Measurements from ENCODE around the gene PAPSS1. TPM values are rescaled to one million over a fixed set of nuclear protein-coding genes. Genes with fewer than 3 reads are reported as not detected.
"Not testable (repeated sequence)": the region's sequence is repeated elsewhere in the genome, so short reads cannot be mapped to it uniquely, and the experiment has no call there.

PAPSS1 gene
- polyA plus RNA-seq, 1 donor from 2014 or later = 216 TPM

- H3K27me3 ChIP-seq (ENCODE audit: insufficient read depth, low read depth, low read length); H3K4me3 ChIP-seq (ENCODE audit: low read length); H3K9me2 ChIP-seq (ENCODE audit: insufficient read depth, low read length); H3K9ac ChIP-seq (ENCODE audit: low read length); H2AFZ ChIP-seq (ENCODE audit: low read depth, low read length); H3K79me2 ChIP-seq (replicated peaks; ENCODE audit: insufficient read depth, low read length); H4K20me1 ChIP-seq (ENCODE audit: insufficient read depth); H3K4me2 ChIP-seq (ENCODE audit: low read length); H3F3A ChIP-seq (ENCODE audit: insufficient read depth, low read length, poor library complexity, severe bottlenecking); H3K9me3 ChIP-seq (ENCODE audit: low read length); H3K36me3 ChIP-seq (ENCODE audit: insufficient read depth, low read length); H3K27ac ChIP-seq (ENCODE audit: low read length): not testable (repeated sequence)
Measured at GRCh38 chr4:107726131-107726925, 6.3 kb upstream of the PAPSS1 start.

- no peaks in the 10 kb centered on the region for H3K36me3 ChIP-seq (ENCODE audit: insufficient read depth, low read length)
- H3K27me3 ChIP-seq (ENCODE audit: insufficient read depth, low read depth, low read length) = no peaks in the 10 kb centered on the region
- no peaks in the 10 kb centered on the region for H3K79me2 ChIP-seq (replicated peaks; ENCODE audit: insufficient read depth, low read length)
- H3K9me2 ChIP-seq (ENCODE audit: insufficient read depth, low read length) = no peaks in the 10 kb centered on the region
- H3K27ac ChIP-seq (ENCODE audit: low read length) = no peak overlapping the region
- no peaks in the 10 kb centered on the region for H3K9me3 ChIP-seq (ENCODE audit: low read length)
- H3K9ac ChIP-seq (ENCODE audit: low read length) = no peak overlapping the region
- no peaks in the 10 kb centered on the region for H3F3A ChIP-seq (ENCODE audit: insufficient read depth, low read length, poor library complexity, severe bottlenecking)
- H3K4me2 ChIP-seq (ENCODE audit: low read length) = no peak overlapping the region
- TF ChIP-seq EP300 (conservative IDR thresholded peaks at IDR 0.05; ENCODE audit: poor library complexity, severe bottlenecking) = no peak
- TF ChIP-seq RAD21 (conservative IDR thresholded peaks at IDR 0.05) = no peak
- TF ChIP-seq EZH2 (IDR thresholded peaks at IDR 0.05; ENCODE audit: borderline replicate concordance, insufficient read depth, low read length, poor library complexity, severe bottlenecking) = no peak
- TF ChIP-seq CTCF (IDR thresholded peaks at IDR 0.05; ENCODE audit: poor library complexity, severe bottlenecking) = no peak
- no peak for TF ChIP-seq MXI1 (conservative IDR thresholded peaks at IDR 0.05; ENCODE audit: poor library complexity, severe bottlenecking)
- TF ChIP-seq, protein P1, sequence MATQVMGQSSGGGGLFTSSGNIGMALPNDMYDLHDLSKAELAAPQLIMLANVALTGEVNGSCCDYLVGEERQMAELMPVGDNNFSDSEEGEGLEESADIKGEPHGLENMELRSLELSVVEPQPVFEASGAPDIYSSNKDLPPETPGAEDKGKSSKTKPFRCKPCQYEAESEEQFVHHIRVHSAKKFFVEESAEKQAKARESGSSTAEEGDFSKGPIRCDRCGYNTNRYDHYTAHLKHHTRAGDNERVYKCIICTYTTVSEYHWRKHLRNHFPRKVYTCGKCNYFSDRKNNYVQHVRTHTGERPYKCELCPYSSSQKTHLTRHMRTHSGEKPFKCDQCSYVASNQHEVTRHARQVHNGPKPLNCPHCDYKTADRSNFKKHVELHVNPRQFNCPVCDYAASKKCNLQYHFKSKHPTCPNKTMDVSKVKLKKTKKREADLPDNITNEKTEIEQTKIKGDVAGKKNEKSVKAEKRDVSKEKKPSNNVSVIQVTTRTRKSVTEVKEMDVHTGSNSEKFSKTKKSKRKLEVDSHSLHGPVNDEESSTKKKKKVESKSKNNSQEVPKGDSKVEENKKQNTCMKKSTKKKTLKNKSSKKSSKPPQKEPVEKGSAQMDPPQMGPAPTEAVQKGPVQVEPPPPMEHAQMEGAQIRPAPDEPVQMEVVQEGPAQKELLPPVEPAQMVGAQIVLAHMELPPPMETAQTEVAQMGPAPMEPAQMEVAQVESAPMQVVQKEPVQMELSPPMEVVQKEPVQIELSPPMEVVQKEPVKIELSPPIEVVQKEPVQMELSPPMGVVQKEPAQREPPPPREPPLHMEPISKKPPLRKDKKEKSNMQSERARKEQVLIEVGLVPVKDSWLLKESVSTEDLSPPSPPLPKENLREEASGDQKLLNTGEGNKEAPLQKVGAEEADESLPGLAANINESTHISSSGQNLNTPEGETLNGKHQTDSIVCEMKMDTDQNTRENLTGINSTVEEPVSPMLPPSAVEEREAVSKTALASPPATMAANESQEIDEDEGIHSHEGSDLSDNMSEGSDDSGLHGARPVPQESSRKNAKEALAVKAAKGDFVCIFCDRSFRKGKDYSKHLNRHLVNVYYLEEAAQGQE (IDR thresholded peaks at IDR 0.05; ENCODE audit: borderline replicate concordance) = no peak
- TF ChIP-seq TAF1 (IDR thresholded peaks at IDR 0.05; ENCODE audit: low read depth) = no peak
- TF ChIP-seq POLR2AphosphoS5 (IDR thresholded peaks at IDR 0.05) = no peak
- no peak for TF ChIP-seq SMC3 (conservative IDR thresholded peaks at IDR 0.05; ENCODE audit: poor library complexity)
- no peaks in the 10 kb centered on the region for H4K20me1 ChIP-seq (ENCODE audit: insufficient read depth)
- no peak overlapping the region for H3K4me3 ChIP-seq (ENCODE audit: low read length)
- H2AFZ ChIP-seq (ENCODE audit: low read depth, low read length) = no peak overlapping the region
Measured at GRCh38 chr4:107725281-107725859, 5.3 kb upstream of the PAPSS1 start.

DNA sequence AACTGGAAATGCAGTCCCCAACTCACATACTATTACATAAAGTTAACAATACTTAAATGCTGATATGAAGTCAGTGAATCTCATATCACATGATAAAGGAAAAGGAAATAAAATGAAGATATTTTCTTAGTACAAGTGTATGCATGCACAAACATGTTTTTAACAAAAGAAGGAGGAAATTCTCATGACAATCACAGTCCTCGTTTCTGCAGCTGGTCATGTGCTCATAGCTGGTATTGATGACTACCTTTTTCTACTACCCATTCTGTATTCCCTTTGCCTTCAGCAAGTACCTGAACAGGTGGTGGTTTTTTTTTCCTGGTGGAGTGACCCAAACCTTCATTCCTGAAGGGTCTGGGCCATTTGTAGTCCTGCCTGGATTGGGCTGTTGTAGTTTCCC, 3.3 kb upstream of the PAPSS1 start:
- H3K4me3 ChIP-seq (ENCODE audit: low read length); H3K9me3 ChIP-seq (ENCODE audit: low read length); H3K9me2 ChIP-seq (ENCODE audit: insufficient read depth, low read length); H2AFZ ChIP-seq (ENCODE audit: low read depth, low read length); H3K36me3 ChIP-seq (ENCODE audit: insufficient read depth, low read length); H3K4me2 ChIP-seq (ENCODE audit: low read length); H3K27me3 ChIP-seq (ENCODE audit: insufficient read depth, low read depth, low read length); H3K79me2 ChIP-seq (replicated peaks; ENCODE audit: insufficient read depth, low read length); H3K9ac ChIP-seq (ENCODE audit: low read length); H3K27ac ChIP-seq (ENCODE audit: low read length); H4K20me1 ChIP-seq (ENCODE audit: insufficient read depth); H3F3A ChIP-seq (ENCODE audit: insufficient read depth, low read length, poor library complexity, severe bottlenecking): not testable (repeated sequence)

Measured in neural cell (in vitro differentiated cells).